ENCODE measurements around the gene SERTAD2.

DNA sequence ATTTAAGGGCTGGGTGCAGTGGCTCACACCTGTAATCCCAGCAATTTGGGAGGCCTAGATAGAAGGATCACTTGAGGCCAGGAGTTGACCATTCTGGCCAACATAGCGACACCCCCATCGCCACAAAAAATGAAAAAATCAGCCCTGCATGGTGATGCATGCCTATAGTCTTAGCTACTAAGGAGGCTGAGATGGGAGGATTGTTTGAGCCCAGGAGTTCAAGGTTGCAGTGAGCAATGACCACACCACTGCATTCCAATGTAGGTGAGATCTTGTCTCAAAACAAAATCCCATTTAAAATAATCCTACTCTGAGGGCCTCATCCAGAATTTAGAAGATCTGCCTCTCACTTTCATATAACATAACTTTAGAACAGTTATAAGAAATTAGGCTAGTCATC is 2.7 kb upstream of the SERTAD2 start:
- TF ChIP-seq CTCF (IDR thresholded peaks at IDR 0.05; ENCODE audit: extremely low read depth in 1 of 2, insufficient read depth in 1 of 2, low read depth in 1 of 2, low read length in 2 of 2) (no peak), MYC (IDR thresholded peaks at IDR 0.05; ENCODE audit: low read depth, low read length) (no peak), POLR2AphosphoS5 (IDR thresholded peaks at IDR 0.05; ENCODE audit: insufficient read depth, low read depth, low read length) (no peak), POLR2A (IDR thresholded peaks at IDR 0.05; ENCODE audit: low read depth, low read length) (no peak), EZH2 (IDR thresholded peaks at IDR 0.05; ENCODE audit: borderline replicate concordance, low read depth, low read length, severe bottlenecking) (no peak)

Data from endothelial cell of umbilical vein (primary cell).